GM12891 (cell line): Measurements from ENCODE around the gene MRPL3.
"Not testable (repeated sequence)": the region's sequence is repeated elsewhere in the genome, so short reads cannot be mapped to it uniquely, and the experiment has no call there.

Experiments used
- DNase-seq: peaks from one replicate; pipeline ENCODE4 v3.0.0; 2011; ENCODE audit warnings: low spot score; ENCODE audit not compliant: insufficient read length
- FAIRE-seq: peaks from 2 replicates; lab custom pipeline; 2011; peaks lifted over from hg19 to GRCh38; lab: Jason Lieb, UNC
- PAX5 ChIP-seq: IDR thresholded peaks from 2 replicates; pipeline ENCODE4 v1.6.1; 2011; ENCODE audit warnings: low read length, moderate library complexity, mild to moderate bottlenecking; ENCODE audit not compliant: insufficient read depth, severe bottlenecking
- POLR2A ChIP-seq: IDR thresholded peaks from 2 replicates; pipeline ENCODE4 v1.6.1; 2011; ENCODE audit warnings: low read depth, low read length, control low read depth
- POLR2AphosphoS5 ChIP-seq: IDR thresholded peaks from 2 replicates; pipeline ENCODE4 v1.6.1; 2011; ENCODE audit warnings: low read depth, low read length, control low read depth
- POU2F2 ChIP-seq: IDR thresholded peaks from 2 replicates; pipeline ENCODE4 v1.6.1; 2011; ENCODE audit warnings: low read depth, mild to moderate bottlenecking, control low read depth, low read length, moderate library complexity
- SPI1 ChIP-seq: IDR thresholded peaks from 2 replicates; pipeline ENCODE4 v1.6.1; 2011; ENCODE audit warnings: low read depth, low read length, control low read depth
- TAF1 ChIP-seq: IDR thresholded peaks from 2 replicates; pipeline ENCODE4 v1.6.1; 2011; ENCODE audit warnings: low read depth, low read length, control low read depth

MRPL3 gene

DNA sequence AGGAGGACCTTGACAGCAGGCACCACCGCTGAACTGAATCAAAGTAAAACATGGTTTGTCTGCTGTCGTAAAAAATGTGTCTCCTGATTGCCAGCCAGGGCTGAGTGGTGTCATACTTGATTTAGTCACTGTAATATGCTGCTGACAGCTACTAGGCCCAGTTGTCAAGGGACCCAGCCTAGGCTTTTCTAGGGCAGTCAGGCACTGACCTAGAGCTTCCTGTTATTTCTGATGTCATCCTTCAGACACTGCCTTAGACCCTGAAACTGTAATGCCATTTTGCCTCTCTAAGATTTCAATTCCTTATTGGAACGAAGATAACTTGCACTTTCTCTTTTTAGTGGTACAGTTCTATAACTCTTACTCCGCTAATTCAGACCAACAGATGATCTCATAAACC is 2.6 kb upstream of the MRPL3 start:
- DNase-seq: no peak
- no peak for FAIRE-seq
- TF ChIP-seq POU2F2 (no peak), POLR2AphosphoS5 (no peak), POLR2A (no peak), TAF1 (no peak), SPI1 (no peak), PAX5 (no peak)

- TF ChIP-seq POLR2A (no peak), TAF1 (no peak), PAX5 (no peak), SPI1 (no peak), POU2F2 (no peak), POLR2AphosphoS5 (no peak)
- FAIRE-seq (no peak), DNase-seq (no peak)
Observed at GRCh38 chr3:131503320-131503635, 507 bp upstream of the MRPL3 start.

DNA sequence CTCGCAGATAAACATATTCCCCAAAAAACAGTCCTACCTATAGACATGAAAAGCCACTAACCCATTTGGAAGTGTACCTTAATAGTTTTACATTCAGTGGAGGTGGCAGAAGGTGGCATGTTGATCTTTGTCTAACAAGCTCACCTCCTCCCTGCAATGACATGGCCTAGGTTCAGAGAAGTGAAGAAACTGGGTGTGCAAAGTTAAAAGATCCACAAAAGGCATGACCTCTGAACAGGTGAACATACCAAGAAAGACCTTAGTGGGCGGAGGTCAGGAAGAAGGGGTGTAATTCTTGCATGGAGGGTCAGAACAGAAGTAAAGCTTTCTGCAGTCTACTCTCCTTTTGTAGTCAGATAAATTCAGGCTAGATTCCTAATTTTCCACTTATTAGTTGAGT is 822 bp downstream of the MRPL3 start:
- TF ChIP-seq POU2F2: no peak
- peak; percentile 47 for FAIRE-seq
- DNase-seq: no peak

GRCh38 chr3:131494706-131495105 is 8.1 kb downstream of the MRPL3 start:
- FAIRE-seq (no peak), DNase-seq (no peak)
- TF ChIP-seq TAF1 (no peak), POLR2A (no peak), POU2F2 (no peak), PAX5 (no peak), SPI1 (no peak), POLR2AphosphoS5 (no peak)

DNA sequence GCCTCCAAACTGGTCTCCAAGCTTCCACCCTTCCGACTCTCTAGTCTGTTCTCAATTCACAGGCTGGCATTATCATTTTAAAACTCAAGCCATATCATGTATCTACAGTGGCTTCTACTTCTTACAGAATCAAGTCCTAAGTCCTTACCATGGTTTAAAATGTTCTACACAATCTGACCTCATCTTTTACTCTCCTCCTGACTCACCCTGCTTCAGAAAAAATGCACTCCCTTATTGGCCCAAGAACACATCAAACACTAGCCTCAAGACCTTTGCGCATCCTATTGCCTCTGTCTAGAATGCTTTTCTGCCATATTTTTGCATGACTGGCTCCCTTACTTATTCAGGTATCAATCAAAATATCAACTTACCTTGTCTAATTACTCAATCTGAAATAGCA is 11.0 kb downstream of the MRPL3 start:
- TF ChIP-seq POU2F2: no peak
- no peak for TF ChIP-seq PAX5
- TF ChIP-seq TAF1: no peak
- TF ChIP-seq SPI1: no peak
- no peak for TF ChIP-seq POLR2A
- no peak for TF ChIP-seq POLR2AphosphoS5
- no peak for FAIRE-seq
- no peak for DNase-seq

- FAIRE-seq: no peak
- no peak for TF ChIP-seq SPI1
- TF ChIP-seq TAF1: no peak
- TF ChIP-seq PAX5: no peak
- no peak for TF ChIP-seq POU2F2
- TF ChIP-seq POLR2AphosphoS5: no peak
- no peak for TF ChIP-seq POLR2A
- DNase-seq: no peak
Observed at GRCh38 chr3:131491084-131491483, 11.7 kb downstream of the MRPL3 start.

DNA sequence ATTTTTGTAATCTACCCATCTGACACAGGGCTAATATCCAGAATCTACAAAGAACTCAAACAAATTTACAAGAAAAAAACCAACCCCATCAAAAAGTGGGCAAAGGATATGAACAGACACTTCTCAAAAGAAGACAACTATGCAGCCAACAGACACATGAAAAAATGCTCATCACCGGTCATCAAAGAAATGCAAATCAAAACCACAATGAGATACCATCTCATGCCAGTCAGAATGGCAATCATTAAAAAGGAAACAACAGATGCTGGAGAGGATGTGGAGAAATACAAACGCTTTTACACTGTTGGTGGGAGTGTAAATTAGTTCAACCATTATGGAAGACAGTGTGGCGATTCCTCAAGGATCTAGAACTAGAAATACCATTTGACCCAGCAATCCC is 16.2 kb downstream of the MRPL3 start:
- FAIRE-seq, DNase-seq: not testable (repeated sequence)

DNA sequence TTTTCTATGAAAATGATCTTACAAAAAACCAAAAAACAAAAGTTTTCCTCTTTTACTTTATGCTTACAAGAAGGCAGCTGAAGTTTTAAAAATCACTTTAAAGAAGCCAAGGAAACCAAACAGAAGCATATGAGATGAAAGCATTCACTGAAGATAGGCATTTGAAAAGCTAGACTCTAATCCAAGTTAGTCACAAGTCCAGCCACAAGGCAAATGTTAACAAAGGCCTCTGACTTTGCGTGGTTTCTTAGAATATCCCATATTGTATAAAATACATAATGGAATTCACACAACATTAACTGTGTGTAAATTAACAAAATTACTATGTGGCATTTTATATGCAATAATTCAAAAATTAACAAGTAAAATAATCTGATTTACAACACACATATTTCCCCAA is 17.7 kb downstream of the MRPL3 start:
- FAIRE-seq: no peak
- TF ChIP-seq POLR2AphosphoS5: no peak
- TF ChIP-seq SPI1: no peak
- no peak for TF ChIP-seq PAX5
- DNase-seq: no peak

- FAIRE-seq (peak; percentile 43), DNase-seq (no peak)
- TF ChIP-seq POLR2A: no peak
- TF ChIP-seq TAF1: no peak
- TF ChIP-seq SPI1: no peak
- TF ChIP-seq POU2F2: no peak
- no peak for TF ChIP-seq POLR2AphosphoS5
- TF ChIP-seq PAX5: no peak
Observed at GRCh38 chr3:131484496-131485111, 18.2 kb downstream of the MRPL3 start.

DNA sequence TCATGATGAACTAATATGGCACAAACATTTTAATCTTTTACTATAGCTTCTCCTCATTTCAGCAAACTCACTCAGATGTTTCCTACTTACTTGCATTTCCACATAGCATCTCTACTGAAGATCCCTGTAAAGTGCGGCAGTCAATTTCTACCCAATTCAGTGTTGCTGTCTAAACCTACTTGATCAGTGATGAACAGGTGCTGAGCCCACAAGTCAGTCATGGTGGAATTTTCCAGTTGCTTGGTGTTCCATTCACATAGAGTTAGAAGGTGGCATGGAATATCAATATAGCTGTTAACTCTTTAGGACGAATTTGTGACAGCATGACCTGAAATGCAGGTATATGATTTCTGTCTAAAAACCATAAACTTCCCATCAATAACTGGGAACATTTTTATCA is 22.7 kb downstream of the MRPL3 start:
- no peak for TF ChIP-seq PAX5
- TF ChIP-seq SPI1: no peak
- no peak for TF ChIP-seq TAF1
- no peak for TF ChIP-seq POU2F2
- no peak for TF ChIP-seq POLR2AphosphoS5
- no peak for TF ChIP-seq POLR2A
- peak; percentile 38 for FAIRE-seq
- DNase-seq: no peak

GRCh38 chr3:131477813-131478212 is 25.0 kb downstream of the MRPL3 start:
- DNase-seq: no peak
- FAIRE-seq: no peak
- TF ChIP-seq TAF1 (no peak), POLR2A (no peak), PAX5 (no peak), POLR2AphosphoS5 (no peak), SPI1 (no peak), POU2F2 (no peak)
